GM21515 (cell line): ENCODE measurements around the gene ATP1B2.
"Not testable (repeated sequence)": the region's sequence is repeated elsewhere in the genome, so short reads cannot be mapped to it uniquely, and the experiment has no call there.

Source experiments
- ATAC-seq: cut with Tn5 transposase; IDR thresholded peaks from one replicate; pipeline ENCODE4 v1.9.1; 2021; ENCODE audit not compliant: unreplicated experiment

The ATP1B2 gene, protein sequence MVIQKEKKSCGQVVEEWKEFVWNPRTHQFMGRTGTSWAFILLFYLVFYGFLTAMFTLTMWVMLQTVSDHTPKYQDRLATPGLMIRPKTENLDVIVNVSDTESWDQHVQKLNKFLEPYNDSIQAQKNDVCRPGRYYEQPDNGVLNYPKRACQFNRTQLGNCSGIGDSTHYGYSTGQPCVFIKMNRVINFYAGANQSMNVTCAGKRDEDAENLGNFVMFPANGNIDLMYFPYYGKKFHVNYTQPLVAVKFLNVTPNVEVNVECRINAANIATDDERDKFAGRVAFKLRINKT

DNA sequence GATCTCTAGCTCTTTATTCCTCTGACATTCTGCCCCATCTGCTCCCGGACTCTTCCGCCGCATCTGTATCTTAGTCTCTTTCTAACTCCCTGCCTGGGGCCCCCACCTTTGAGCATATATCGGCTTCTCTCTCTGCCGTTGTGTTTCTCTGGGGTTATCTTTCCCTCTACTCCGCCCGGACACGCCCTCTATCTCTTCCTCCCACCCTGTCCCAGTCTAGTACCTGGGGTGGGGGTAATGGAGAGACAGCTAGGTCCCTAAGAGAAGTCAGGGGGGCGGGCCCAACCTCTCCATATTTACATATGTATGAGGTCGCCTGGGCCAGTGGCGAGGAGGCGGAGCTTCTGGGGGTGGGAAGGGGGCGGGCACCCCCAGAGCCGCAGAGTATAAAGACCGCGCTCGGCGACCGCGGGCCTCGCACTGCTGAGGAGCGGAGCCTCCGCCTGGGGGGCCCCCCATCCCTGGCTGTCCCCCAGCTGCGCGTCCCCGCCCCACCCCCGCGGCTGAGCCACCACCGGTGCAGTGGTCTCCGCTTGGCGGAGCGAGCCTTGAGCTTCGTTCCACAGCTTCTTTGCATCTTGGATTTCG, at the start of gene ATP1B2:
Gene ATP1B2 (plus strand): TSS at position 418 of the 588 bp plus-strand sequence. CDS start 593 bp downstream, outside the sequence.
- no peak for ATAC-seq

DNA sequence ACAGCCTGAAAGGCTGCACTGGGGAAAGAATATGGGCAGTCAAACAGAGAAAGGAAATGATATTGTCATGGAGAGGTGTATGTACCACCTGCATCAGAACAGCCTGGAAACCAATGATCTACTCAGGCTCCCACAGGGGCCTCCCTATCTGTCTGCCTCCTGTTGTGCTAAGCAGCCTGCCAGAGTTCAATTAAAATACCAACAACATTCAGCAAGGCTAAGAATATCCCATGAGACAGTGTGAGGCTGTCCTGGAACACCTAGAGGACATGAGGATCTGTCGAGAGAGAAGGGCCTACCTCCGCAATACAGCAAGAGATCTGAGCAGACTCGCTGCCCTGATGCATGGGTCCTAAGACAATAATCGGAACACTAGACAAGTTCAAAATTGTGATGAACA, 44.4 kb upstream of the ATP1B2 start:
- ATAC-seq = no peak

DNA sequence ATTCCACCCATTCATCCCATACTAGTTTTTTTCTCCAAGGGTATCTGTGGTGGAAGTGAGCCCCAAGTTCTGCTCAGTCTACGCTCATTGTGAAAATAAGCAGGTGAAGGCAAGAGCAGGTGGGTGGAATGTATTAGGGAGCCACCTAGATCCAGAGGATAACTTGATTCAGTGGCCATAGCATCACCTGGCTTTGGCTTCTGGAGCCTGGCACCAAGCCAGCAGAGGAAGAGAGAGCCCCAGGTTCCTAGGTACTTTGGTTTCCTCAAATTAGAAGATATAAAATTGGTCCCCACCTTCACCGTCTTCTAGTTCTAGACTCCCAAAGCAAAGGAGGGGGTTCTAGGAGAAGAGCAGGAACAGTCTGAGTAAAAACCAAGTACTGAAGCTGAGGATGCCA, 40.1 kb upstream of the ATP1B2 start:
- no peak for ATAC-seq

DNA sequence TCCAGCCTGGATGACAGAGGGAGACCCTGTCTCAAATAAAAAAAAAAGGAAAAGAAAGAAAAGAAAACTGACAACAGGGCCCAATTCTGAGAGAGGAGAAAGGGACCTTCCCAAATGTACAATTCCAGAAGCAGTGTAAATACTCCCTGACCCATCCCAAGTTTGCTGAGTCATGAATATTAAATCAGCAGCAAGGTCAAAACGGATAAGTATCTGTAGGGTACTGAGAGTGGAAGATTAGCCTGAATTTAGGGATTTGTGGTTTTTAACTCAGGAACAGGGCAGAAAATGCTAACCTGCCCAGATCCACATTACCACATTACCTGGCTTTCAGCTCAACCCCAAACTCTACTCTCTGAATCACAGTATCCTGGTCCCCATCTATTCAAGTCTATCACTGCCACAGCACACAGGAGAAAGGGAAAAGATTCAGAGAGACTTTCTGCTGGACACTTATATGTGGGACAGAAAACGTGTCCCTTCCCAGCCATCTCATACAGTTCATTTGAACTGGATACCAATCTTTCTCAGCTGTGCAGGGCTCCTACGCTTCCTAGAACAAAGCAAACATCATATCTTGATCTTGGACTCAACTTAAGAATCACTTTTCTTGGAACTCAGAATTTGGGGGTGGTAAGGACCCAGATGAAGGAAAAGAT, 39.0 kb upstream of the ATP1B2 start:
- ATAC-seq = no peak

DNA sequence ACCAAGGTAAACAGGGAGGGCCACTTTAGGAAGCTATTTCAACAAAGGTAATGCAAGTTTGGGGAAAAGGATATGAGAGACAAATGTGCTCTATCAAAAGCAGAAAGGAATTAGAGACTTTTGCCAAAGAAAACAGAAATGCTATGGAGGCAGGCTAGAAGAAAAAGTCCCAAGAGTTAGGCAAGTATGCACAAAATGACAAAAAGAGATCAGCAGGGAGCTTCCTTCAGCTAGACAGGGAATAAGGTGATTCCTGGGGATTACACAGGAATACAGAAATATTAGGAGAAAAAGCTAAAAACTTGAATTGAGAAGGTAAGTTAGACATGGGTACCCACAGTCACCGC, 38.5 kb upstream of the ATP1B2 start:
- ATAC-seq = no peak

DNA sequence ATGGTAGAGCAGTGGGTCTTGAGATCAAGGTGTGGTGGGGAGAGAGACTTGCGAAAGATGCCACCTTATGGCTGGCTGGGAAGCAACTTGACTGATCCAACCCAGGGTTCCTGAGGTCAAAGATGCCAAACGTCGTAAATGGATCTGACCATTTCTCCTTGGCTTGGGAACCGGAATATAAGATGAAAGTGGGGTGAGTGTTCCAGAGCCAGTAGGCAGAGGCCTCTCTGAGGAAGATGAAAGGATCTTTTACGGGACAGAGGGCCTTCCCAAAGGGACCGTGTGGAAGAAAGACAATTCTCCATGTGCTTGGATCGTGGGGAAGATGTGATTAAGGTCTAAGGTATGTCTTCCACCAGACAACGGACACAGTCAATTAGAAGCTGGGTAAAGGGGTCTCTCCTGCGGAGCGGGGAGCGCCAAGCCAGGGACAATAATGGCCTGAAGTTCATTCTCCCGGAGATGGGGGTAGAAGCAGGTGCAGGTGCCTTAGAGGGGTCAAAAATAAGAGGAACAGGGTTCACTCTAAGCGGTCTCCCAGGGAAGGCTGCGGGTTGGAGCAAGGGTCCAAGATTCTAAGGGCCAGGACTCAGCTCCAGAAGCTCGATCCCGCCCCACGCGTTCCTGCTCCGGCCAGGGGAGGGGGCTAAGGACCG, 36.8 kb upstream of the ATP1B2 start:
- ATAC-seq = no peak

DNA sequence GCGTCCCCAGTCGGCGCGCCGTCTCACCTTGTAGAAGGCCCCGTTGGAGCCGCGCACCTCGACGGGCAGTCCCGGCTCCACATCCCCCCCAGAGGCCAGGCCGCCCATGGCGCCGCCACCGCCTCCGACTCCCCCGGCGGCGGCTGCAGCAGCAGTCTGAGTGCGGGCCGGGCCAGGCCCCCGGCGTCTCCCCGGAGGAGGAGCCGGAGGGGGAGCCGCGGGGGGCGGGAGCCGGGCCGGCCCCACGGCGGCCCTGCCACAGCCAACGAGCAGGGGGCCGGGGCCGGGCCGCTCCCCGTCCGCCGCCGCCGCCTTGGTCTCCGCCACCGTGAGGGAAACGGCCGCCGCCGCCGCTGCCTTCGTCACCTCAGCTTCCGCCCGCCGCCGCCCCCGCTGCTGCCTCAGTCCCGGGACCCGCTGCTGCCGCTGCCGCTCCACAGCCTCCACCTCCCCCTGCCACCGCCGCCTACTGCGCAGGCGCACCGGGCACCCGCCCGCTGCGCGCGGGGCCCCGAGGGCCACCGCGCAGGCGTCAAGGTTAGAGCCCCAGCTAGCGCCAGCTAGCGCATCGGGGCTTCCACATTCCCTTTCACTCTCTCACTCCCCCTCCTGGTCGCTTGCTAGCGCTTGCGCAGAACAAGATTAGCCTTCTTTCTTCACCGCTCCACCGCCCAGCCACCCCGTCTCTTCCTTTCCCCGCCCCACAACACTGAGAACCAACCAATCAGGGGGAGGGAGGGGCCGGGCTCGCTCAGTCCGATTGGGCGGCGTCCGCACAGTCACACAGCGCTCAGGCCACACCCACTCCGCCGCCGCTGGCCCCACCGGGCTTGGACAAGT, 36.1 kb upstream of the ATP1B2 start, which contains the start of gene FXR2:
Gene FXR2 (minus strand): TSS at position 473 of the 840 bp plus-strand sequence. CDS start 365 bp downstream, at position 108.
- ATAC-seq = peak; percentile 86

DNA sequence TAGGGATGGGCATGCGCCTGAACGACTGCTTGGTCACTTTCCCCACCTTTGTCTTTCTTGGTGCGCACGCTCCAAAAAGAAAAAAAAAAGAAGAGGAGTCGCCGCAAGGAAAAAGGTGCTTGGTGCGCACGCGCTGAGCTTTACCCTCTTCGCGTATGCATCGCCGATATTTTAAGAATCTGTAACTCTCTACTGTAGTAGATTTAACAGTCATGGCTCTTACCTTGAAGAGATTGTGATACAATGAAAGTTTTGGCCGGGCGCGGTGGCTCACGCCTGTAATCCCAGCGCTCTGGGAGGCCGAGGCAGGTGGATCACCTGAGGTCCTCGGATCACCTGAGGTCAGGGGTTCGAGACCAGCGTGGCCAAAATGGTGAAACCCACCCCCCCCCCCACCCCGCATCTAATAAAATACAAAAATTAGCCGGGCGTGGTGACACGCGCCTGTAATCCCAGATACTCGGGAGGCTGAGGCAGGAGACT, 35.4 kb upstream of the ATP1B2 start:
- no peak for ATAC-seq

DNA sequence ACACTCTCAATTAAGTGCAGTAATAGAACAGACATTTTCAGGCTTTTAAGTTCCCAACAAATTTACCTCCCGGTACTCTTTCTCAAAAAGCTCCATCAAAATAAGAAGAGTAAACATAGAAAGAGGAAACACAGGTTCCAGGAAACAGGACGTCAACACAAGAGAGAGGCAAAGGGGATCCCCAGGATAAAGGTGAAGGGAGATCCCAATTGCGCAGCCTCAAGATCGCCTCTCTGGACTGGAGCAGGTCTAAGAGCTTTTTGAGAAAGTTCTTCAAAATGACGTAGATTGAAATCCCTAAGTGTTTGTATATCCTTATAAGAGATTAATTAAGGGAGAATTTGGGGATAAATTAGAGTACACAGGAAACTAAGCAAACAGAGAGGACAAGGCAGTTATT, 32.1 kb upstream of the ATP1B2 start:
- ATAC-seq = no peak

DNA sequence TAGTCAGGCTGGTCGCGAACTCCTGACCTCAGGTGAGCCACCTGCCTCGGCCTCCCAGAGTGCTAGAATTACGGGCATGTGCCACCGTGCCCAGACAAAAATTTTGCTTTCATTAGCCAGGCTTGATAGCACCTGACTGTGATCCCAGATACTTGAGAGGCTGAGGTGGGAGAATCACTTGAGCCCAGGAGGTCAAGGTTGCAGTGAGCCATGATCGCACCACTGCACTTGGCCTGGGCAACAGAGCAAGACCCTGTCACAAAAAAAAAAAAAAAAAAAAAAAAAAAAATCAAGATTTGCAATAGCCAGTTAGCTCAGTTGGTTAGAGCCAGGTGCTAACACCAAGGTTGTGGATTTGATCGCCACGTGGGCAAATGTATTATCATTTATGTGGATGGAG, 29.9 kb upstream of the ATP1B2 start:
- ATAC-seq = no peak

DNA sequence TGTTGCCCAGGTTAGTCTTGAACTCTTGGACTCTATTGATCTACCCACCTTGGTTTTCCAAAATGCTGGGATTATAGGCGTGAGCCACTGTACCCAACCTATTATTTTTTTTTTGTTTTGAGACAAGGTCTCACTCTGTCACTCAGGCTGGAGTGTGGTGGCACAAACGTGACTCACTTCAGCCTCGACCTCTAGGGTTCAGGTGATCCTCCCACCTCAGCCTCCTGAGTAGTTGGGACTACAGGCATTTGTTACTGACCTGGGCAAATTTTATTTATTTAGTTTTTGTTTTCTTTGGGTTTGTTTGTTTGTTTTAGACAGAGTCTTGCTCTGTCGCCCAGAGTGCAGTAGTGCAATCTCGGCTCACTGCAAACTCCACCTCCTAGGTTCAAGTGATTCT, 27.1 kb upstream of the ATP1B2 start:
- no peak for ATAC-seq

DNA sequence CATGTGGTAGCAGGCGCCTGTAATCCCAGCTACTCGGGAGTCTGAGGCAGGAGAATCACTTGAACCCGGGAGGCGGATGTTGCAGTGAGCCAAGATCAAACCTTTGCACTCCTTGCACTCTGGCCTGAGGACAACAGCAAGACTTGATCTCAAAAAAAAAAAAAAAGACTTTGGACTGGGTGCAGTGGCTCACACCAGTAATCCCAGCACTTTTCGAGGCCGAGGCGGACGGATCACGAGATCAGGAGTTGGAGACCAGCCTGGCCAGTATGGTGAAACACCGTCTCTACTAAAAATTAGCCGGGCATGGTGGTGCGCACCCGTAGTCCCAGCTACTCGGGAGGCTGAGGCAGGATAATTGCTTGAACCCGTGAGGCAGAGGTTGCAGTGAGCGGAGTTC, 25.0 kb upstream of the ATP1B2 start:
- not testable (repeated sequence) for ATAC-seq

DNA sequence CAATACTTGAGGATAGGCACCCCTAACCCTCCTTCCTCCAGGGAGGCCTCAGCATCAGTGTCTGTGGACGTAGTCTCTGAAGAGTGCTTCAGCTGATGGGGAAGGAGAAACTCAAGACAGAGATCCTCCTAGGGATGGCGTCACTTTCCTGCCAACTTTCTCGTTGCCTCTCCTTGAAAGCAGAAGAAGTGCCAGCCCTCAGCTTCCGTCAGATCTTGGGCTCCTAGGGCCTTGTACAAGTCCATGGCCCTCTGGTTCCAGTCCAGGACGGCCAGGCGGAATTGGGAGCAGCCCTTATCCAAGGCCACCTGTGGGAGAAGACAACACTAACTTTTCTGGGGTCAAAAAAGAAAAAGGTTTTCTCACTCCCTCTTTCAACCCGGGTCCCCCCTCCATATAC, 24.4 kb upstream of the ATP1B2 start:
- no peak for ATAC-seq

DNA sequence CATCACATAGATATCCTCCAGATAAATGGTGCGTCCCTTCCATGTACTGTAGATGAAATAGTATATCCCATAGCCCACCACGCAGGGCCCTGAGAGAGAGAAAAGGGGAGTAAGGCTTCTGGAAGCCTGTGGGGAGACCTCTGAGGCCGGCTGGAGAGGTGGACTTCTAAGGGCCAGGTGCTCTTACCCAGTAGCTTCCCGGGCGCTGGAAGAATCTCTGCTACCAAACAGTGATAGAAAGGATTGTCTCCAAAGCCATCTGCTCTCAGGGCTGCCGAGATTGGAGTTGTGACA, 23.8 kb upstream of the ATP1B2 start:
- no peak for ATAC-seq

DNA sequence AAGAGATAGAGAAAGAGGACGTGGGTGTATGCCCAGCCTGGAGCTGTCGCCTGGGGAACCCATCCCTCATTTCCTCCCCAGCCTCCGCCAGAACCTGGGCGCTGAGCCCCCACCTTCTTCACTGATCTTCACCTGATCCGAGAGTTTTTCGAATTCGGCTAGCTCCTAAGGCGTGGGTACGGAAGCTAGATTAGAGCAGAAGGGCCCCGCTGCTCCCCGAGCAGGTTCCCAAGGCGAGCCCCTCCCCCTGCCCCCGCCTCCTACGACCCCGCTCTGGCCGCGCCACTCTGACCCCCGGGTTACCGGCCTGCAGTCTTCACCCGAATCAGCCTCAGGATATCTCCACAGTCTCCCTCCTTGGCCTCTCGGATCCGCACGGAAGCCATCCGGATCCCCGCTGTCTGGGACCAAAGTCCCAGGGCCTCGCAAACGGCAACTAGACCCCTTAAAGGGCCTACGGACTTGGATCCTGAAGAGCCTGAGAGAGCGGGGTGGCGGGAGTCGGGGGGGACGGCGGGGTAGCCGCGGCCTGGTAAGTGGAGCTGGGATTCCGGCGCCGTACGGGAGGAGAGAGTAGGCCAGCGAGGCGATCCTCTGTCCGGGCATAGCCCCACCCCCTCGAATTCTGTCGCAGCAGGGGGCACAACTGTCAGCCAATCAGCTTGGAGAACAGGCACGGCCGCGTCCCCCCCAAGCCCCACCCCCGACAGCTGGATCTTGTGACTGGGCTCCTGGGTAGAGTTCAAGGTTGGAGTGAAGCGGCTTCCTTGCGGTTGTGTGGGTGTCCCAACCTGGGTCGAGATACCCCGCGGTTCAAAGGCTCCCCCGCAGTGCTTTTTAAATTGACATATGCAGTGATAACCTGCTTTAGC, 23.2 kb upstream of the ATP1B2 start, which contains the start of gene SAT2:
Gene SAT2 (minus strand): TSS at position 572 of the 872 bp plus-strand sequence. CDS start 186 bp downstream, at position 386.
- ATAC-seq = peak; percentile 83

DNA sequence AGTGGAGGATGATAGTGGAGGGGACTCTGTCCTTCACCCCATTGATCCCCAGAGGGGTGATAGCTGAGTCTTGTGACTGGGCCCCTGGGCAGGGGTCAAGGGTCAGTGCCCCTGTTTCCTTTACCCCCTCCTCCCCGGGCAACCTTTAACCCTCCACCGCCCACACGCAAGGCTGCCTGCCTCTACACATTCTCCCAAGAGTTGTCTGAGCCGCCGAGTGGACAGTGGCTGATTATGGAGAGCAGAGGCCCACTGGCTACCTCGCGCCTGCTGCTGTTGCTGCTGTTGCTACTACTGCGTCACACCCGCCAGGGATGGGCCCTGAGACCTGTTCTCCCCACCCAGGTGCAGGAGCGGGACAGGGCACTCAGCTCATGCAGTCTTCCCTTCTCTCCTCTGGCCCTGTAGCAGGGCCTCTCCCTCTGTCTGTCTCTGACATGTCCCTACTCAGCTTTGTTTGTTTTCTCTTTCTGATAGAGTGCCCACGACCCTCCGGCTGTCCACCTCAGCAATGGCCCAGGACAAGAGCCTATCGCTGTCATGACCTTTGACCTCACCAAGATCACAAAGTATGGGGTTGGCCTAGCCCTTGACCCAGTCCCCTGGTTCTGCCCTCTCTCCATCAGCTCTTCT, 20.7 kb upstream of the ATP1B2 start, which contains the start of gene SHBG:
Gene SHBG (plus strand): TSS at position 197 of the 633 bp plus-strand sequence. CDS start 38 bp downstream, at position 235.
- no peak for ATAC-seq

DNA sequence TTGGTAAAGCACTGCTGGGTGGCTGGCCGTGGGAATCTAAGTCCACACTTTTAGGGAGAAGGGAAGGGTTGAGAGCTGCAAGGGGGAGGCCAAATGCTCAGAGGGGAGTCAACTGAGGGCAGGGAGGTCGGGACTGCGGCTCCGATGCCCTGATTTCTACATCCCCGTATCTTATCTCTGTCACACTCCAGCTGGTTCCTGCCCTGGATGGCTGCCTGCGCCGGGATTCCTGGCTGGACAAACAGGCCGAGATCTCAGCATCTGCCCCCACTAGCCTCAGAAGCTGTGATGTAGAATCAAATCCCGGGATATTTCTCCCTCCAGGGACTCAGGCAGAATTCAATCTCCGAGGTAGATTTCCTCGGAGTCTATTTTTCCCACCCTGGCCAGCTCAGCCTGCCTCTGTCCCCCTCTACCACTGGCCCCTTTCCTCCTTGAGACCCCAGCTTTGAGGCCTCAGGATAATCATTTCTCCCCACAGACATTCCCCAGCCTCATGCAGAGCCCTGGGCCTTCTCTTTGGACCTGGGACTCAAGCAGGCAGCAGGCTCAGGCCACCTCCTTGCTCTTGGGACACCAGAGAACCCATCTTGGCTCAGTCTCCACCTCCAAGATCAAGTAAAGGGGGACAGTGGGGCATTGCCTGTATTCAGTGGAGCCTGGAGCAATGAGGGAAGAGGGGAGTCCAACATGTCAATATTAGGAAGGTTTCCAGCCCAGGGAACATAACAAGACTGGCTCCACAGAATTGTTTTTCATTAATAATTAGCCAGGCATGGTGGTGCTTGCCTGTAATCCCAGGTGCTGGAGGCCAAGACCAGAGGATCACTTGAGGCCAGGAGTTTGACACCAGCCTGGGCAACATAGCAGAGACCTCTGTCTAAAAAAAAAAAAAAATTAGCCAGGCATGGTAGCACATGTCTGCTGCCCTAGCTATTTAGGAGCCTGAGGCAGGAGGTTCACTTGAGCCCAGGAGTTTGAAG, 19.0 kb upstream of the ATP1B2 start:
- no peak for ATAC-seq

DNA sequence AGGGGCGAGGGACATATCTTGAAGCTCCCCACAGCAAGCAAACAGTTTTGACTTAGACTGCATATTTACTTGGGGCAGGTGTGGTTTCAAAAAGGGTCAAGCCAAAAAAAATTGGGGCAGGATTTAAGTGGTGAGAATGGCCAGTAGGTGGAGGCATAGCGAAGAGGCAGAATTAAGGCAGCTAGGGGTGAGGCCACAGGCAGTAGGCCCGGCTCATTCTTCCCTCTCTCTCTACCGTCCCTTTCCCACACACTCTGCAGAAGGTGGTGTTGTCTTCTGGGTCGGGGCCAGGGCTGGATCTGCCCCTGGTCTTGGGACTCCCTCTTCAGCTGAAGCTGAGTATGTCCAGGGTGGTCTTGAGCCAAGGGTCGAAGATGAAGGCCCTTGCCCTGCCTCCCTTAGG, 18.2 kb upstream of the ATP1B2 start:
- no peak for ATAC-seq
